Stimulated activated CD8-positive, alpha-beta memory T cell treated with anti-CD3 and anti-CD28 coated beads, Interleukin-4, amount 100 ng/mL, for 4 hours (primary cell): ENCODE results near the gene TANC1.
A peak's percentile ranks its signal among the peaks of the same experiment; 100 is the strongest.

Source experiments
- DNase-seq, 2 donors: peaks; one replicate each; pipeline ENCODE4 v3.0.0-alpha.2; 2020; ENCODE audit warnings: low read depth in 2 of 2, low spot score in 1 of 2

The TANC1 gene

GRCh38 chr2:159110784-159111183 is 142.3 kb downstream of the TANC1 start:
- no peak for DNase-seq

- DNase-seq: no peak
These were observed 143.0 kb downstream of the TANC1 start for GRCh38 chr2:159111346-159111927.

GRCh38 chr2:159114835-159115234 is 146.4 kb downstream of the TANC1 start:
- no peak for DNase-seq

- DNase-seq: no peak
These were observed 148.5 kb downstream of the TANC1 start for GRCh38 chr2:159116922-159117321.

DNA sequence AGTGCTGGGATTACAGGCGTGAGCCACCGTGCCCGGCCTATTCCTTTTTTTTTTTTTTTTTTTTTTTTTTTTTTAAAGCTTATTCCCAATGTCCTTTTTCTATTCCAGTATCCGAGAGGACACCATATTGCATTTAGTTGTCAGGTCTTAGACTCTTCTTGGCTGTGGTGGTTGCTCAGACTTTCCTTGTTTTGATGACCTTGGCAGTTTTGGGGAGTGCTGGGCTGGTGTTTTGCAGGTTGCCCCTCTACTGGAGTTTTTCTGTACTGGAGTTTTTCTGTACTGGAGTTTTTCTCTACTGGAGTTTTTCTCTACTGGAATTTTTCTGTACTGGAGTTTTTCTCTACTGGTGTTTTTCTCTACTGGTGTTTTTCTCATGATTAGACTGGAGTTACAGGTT is 149.2 kb downstream of the TANC1 start:
- no peak for DNase-seq

DNA sequence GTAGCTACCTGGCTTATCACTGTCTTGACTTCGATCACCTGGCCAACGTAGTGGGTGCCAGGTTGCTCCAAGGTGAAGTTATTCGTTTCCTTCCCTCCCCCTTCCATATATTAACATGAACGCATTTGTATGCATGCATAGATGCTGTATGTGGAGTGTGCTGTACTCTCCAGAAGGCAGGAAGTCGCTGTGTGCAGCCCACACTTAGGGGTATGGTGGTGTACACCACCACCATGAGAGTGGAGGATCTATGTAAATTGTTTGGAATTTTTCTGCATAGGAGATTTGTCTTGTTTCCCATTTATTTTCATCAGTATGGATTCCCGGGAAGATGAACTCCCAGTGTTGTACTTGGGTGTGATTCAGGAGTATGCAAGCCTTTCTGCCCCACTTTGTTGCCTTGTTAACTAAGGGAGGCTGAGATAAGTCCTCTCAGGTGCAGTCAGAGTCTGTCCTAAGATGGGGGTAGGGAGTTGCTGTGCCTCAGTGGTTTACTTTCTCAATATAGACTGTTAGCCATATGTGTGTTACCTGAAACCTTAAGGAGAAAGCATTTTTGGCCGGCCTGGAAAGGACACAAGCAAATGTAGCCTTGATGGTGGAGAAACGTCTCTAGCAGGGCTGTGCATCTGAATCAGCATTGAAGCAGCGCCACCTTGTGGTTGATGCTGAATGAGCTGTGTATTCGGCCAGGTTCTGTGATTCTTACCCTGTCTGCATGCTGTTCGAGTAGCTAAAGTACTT is 149.8 kb downstream of the TANC1 start:
- DNase-seq: peak; percentile 39 to 59

GRCh38 chr2:159118859-159119500 is 150.5 kb downstream of the TANC1 start:
- no peak for DNase-seq

- no peak for DNase-seq
These were observed 151.3 kb downstream of the TANC1 start for GRCh38 chr2:159119652-159120257.

- no peak for DNase-seq
These were observed 155.3 kb downstream of the TANC1 start for GRCh38 chr2:159123786-159124185.

- no peak for DNase-seq
These were observed 156.0 kb downstream of the TANC1 start for GRCh38 chr2:159124441-159124911.

DNA sequence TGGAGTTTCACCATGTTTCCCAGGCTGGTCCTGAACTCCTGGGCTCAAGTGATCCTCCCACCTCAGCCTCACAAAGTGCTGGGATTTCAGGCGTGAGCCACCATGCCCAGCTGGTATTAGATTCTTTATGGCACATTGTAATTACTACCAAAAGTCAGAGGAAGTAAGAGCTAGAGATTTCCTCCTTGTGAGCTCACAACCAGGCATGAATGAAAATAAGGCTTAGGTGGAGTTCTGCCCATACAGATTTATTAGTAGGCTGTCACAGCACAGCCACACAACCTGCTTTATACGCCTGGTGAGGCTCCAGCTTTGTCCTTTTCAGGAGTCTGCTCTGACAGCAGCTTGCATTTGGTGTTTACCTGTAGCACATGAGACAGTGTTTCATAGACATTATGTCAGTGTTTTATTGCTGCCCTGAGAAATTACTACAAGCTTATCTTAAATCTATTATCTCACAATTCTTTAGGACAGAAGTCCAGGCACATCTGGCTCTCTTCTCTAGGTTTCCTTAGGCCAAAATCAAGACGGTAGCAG is 156.6 kb downstream of the TANC1 start:
- DNase-seq: no peak

DNA sequence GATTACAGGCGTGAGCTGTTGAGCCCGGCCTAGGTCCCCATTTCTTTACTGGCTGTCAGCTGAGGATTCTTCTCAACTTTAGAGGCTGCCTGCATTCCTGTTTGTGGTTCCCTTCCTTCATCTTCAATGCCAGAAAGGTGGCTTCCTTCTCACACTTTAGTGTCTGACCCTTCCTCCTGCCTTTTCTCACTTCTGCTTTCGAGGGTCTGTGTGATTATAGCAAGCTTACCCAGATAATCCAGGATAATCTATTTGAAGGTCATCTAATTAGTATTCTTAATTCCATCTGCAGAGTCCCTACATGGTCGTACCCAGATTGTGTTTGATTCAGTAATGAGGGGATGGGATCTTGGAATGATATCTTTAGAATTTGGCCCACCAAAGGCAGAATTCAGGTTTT is 157.4 kb downstream of the TANC1 start:
- DNase-seq: no peak

DNA sequence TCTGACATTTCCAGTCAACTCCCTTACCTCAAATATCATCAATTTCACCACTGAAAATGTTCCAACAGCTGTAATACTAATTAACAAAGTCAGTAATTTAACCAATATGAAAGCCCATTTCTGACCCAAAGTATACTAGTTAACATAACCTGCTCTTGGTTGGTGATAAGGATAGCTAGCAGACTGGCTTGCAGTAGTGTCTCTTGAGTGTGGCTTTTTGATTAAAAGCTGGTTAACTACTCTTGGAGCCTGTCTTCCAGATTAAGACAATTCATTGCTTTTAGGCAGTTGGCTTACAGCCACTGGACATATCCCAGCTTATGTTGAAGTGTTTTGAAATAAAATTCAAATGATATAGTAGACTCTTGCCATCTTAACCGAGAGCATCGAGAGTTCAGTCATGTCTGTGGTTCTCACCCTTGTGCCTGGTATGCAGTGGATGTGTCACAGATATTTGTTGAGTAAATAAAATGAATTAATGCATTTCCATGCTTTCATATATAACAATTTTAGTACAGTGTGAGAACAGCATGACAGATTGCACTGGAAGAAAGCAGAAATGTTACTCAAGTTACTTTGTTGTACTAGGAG is 158.1 kb downstream of the TANC1 start:
- no peak for DNase-seq

DNA sequence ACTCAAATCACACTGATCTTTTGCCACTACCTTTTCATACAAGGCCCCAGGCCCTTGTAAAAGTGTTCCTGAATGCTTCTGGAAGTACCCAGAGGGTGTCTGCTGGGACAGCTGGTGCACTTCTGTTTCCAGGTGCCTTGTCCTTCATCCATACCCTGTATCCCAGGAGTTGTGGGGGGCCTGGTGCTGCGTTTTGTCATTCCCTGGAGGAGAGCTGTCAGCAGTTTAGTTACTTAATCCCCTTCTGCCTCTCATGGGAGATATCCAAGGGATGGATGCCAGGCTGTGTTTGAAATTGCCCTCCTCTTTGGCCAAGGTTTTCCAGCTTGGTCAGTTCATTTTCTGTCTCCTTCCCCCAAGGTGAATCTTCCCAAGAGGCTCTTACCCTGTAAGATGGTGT is 159.8 kb downstream of the TANC1 start:
- no peak for DNase-seq

DNA sequence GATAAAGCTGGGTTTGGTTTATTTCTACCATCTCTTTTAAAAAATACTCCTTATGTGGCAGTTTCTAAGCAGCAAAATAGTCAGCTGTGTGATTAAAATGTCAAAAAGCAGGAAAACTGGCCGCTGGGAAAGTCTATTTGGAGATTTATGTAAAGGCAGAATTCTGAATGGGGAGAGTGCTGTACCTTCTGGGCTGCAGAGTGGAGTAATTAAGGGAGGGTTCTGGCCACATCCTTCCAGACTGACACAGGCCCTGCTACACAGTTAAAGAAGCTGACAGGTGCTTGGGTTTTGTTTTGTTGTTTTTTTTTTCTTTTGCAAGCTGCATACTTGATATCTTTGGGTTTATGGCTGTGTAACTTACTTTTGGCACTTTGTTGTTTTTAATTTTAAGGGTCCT is 160.8 kb downstream of the TANC1 start:
- no peak for DNase-seq

DNA sequence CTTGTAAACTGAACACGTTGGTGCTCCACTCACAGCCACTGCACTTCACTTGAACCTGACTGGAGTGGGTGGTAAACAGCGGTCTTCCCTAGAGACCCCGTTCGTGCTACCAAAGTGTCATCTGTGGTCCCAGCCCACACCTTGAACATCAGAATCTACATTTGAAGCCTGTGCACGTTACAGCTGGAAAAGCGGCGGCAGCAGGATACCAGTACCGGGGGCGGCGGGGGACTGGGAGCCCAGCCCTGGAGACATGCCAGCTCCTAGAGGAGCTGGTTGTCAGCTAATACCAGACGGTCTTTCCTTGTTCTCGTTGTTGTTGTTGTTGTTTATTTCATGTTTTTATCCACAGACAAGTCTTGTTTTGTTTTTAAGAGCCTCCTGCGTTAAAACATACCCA is 161.4 kb downstream of the TANC1 start:
- no peak for DNase-seq

- DNase-seq: no peak
These were observed 161.9 kb downstream of the TANC1 start for GRCh38 chr2:159130302-159130701.

DNA sequence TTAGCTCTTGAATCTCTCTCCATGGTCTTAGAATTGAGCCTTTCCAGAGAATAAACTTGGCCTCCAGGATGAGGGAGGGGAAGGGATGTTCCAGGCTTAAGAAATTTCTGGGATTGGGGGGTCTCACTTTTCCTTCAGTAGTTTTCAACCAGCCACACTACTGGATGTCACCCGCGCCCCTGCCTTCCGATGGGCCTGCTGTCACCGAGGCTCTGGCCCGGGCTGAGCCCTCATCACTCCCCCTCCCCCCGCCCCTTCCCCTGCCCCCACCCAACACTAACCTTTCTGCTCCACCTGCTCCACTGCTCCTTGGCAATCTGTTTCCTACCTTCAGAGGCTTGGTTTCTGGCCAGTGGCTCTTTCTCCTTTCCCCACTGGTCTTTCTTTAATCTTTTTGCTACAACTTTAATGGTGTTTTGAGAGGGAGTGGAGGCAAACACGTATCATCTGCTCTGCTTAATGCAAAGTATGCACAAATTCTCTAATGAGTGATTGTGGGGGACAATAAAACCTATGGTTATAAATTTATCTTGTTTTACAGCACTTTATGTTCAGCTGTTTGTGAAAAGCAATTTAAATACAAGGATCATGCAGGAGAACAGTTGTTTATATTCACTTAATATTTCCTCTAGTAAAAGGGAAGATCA is 162.9 kb downstream of the TANC1 start:
- DNase-seq: no peak

DNA sequence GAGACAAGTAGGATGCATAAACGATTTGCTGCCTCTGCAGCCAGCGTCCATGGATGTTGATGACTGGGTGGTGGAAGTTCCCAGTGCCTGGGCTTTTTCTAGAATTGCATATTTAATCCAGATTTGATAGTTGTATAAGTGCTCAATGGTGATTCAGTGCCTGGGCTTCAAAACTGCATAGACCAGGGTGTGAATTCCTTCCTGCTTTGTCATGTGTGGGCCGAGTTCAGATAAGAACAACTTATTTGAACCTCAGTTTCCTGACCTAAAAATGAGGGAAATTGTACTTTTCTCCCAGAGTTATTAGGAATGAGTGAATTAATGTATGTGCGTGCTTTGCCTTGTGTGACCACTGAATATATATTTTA is 163.5 kb downstream of the TANC1 start:
- no peak for DNase-seq

GRCh38 chr2:159133797-159134196 is 165.4 kb downstream of the TANC1 start:
- DNase-seq: no peak

GRCh38 chr2:159134979-159135378 is 166.5 kb downstream of the TANC1 start:
- DNase-seq: no peak
